Activated naive CD4-positive, alpha-beta T cell treated with anti-CD3 and anti-CD28 coated beads for 36 hours (primary cell): Measurements from ENCODE around the gene KRT36. TPM values are rescaled to one million over a fixed set of nuclear protein-coding genes. Genes with fewer than 3 reads are reported as not detected.

ENCODE experiments used
- CTCF ChIA-PET: fragments of 350-600 bp; sonication (Branson Sonifier 250); formaldehyde crosslinking; loops from one replicate; lab custom pipeline; 2021; ENCODE audit warnings: antibody characterized with exemption; lab: Charles Lee
- DNase-seq: peaks from one replicate; pipeline ENCODE4 v3.0.0-alpha.2; 2020
- H3K27ac Mint-ChIP-seq: one replicate; pipeline ENCODE4 v1.8.0; 2021; ENCODE audit warnings: mild to moderate bottlenecking, mixed read lengths
- H3K27me3 Mint-ChIP-seq: one replicate; pipeline ENCODE4 v1.8.0; 2021; ENCODE audit warnings: low read depth, mixed read lengths
- H3K36me3 Mint-ChIP-seq: one replicate; pipeline ENCODE4 v1.8.0; 2021; ENCODE audit warnings: low read depth, mixed read lengths
- H3K4me1 Mint-ChIP-seq: one replicate; pipeline ENCODE4 v1.8.0; 2021; ENCODE audit warnings: low read depth, mixed read lengths
- H3K4me3 Mint-ChIP-seq: one replicate; pipeline ENCODE4 v1.8.0; 2021; ENCODE audit warnings: mild to moderate bottlenecking, moderate library complexity, mixed read lengths
- H3K9me3 Mint-ChIP-seq: one replicate; pipeline ENCODE4 v1.8.0; 2021; ENCODE audit warnings: mixed read lengths
- intact Hi-C: fragments of 100-400 bp; cut with micrococcal nuclease; formaldehyde crosslinking; loops from one replicate; pipeline ENCODE4 v1.15.1; 2023
- total RNA-seq, 2 experiments: library from RNA; stranded (reverse); gene quantifications; one replicate each; pipeline ENCODE4 v1.2.3, GENCODE V29; 2021

The KRT36 gene
- total RNA-seq, 2 experiments from 2014 or later: not detected

GRCh38 chr17:41505809-41506767 lies 16.4 kb upstream of the KRT36 start:
- no peak overlapping the region for H3K27ac Mint-ChIP-seq
- no peaks in the 10 kb centered on the region for H3K4me1 Mint-ChIP-seq
- DNase-seq: no peak
- no peaks in the 10 kb centered on the region for H3K9me3 Mint-ChIP-seq
- H3K36me3 Mint-ChIP-seq: no peaks in the 10 kb centered on the region
- no peaks in the 10 kb centered on the region for H3K27me3 Mint-ChIP-seq
- CTCF ChIA-PET: interaction anchor here (0.5 to 1.7 kb wide), 2 partner anchors 43 to 61 kb away, joined by 3 to 5 read pairs; no protein-coding TSS in a partner anchor
- H3K4me3 Mint-ChIP-seq: no peak overlapping the region
- intact Hi-C loops: no loop called here

- DNase-seq: no peak
- Mint-ChIP-seq H3K4me3 (no peak within 1 kb of the TSS), H3K9me3 (no peaks in the 10 kb centered on the region), H3K27ac (no peak within 1 kb of the TSS), H3K4me1 (no peaks in the 10 kb centered on the region), H3K36me3 (no peaks in the 10 kb centered on the region), H3K27me3 (no peaks in the 10 kb centered on the region)
- CTCF ChIA-PET: interaction anchor here (1.7 kb wide), 1 partner anchor 44 kb away, joined by 5 read pairs; no protein-coding TSS in a partner anchor
- intact Hi-C loops: no loop called here
These were observed 15.5 kb upstream of the KRT36 start, which contains the start of gene KRT13 for GRCh38 chr17:41505007-41505808. KRT13 (minus strand) TSS chr17:41505612; CDS start chr17:41505550, 62 bp downstream.

GRCh38 chr17:41504246-41504977 lies 14.7 kb upstream of the KRT36 start:
- intact Hi-C loops: no loop called here
- H3K4me1 Mint-ChIP-seq: no peaks in the 10 kb centered on the region
- no peaks in the 10 kb centered on the region for H3K9me3 Mint-ChIP-seq
- no peaks in the 10 kb centered on the region for H3K27me3 Mint-ChIP-seq
- CTCF ChIA-PET: interaction anchor here (1.7 kb wide), 1 partner anchor 45 kb away, joined by 5 read pairs; no protein-coding TSS in a partner anchor
- H3K4me3 Mint-ChIP-seq: no peak overlapping the region
- no peaks in the 10 kb centered on the region for H3K36me3 Mint-ChIP-seq
- H3K27ac Mint-ChIP-seq: no peak overlapping the region
- DNase-seq: no peak

GRCh38 chr17:41503202-41503601 lies 13.5 kb upstream of the KRT36 start:
- no peaks in the 10 kb centered on the region for H3K36me3 Mint-ChIP-seq
- H3K4me1 Mint-ChIP-seq: no peaks in the 10 kb centered on the region
- no peaks in the 10 kb centered on the region for H3K9me3 Mint-ChIP-seq

GRCh38 chr17:41500131-41500911 lies 10.6 kb upstream of the KRT36 start:
- Mint-ChIP-seq H3K4me1 (peaks cover 5% of the 10 kb centered on the region), H3K4me3 (no peak overlapping the region), H3K27me3 (no peaks in the 10 kb centered on the region), H3K9me3 (no peaks in the 10 kb centered on the region), H3K36me3 (no peaks in the 10 kb centered on the region), H3K27ac (no peak overlapping the region)
- DNase-seq: no peak
- intact Hi-C loops: no loop called here
- CTCF ChIA-PET: interaction anchor here (1.0 kb wide), 1 partner anchor 170 kb away, joined by 3 read pairs; no protein-coding TSS in a partner anchor

More at GRCh38 chr17:41503202-41503601, 13.5 kb upstream of the KRT36 start:
- Mint-ChIP-seq H3K4me3 (no peak overlapping the region), H3K27ac (no peak overlapping the region), H3K27me3 (no peaks in the 10 kb centered on the region)
- intact Hi-C loops: no loop called here
- CTCF ChIA-PET: interaction anchor here (0.6 to 0.9 kb wide), 3 partner anchors 46 to 159 kb away, joined by 3 to 6 read pairs (median 3); no protein-coding TSS in a partner anchor
- DNase-seq: no peak

- intact Hi-C loops: loop anchor here (5.0 to 10.0 kb wide), 3 partner anchors 48 to 375 kb away; partner anchors contain the start of gene KRTAP4-12
- H3K27ac Mint-ChIP-seq: no peak overlapping the region
- CTCF ChIA-PET: no interaction called here
These were observed 10.0 kb upstream of the KRT36 start for GRCh38 chr17:41499714-41500113.

GRCh38 chr17:41498276-41498675 lies 8.6 kb upstream of the KRT36 start:
- intact Hi-C loops: loop anchor here (5.0 to 10.0 kb wide), 3 partner anchors 49 to 373 kb away; partner anchors contain the start of gene KRTAP4-12
- no peak for DNase-seq
- Mint-ChIP-seq H3K9me3 (no peaks in the 10 kb centered on the region), H3K4me3 (no peak overlapping the region), H3K27ac (no peak overlapping the region), H3K27me3 (no peaks in the 10 kb centered on the region), H3K36me3 (no peaks in the 10 kb centered on the region), H3K4me1 (peaks cover 5% of the 10 kb centered on the region)
- CTCF ChIA-PET: interaction anchor here (0.8 to 1.1 kb wide), 5 partner anchors 13 to 168 kb away, joined by 3 to 4 read pairs (median 3); no protein-coding TSS in a partner anchor

More at GRCh38 chr17:41499714-41500113, 10.0 kb upstream of the KRT36 start:
- Mint-ChIP-seq H3K4me3 (no peak overlapping the region), H3K4me1 (peaks cover 5% of the 10 kb centered on the region), H3K9me3 (no peaks in the 10 kb centered on the region), H3K36me3 (no peaks in the 10 kb centered on the region), H3K27me3 (no peaks in the 10 kb centered on the region)
- DNase-seq: no peak

- DNase-seq: peak; percentile 87
- intact Hi-C loops: loop anchor here (1.0 to 10.0 kb wide), 6 partner anchors 50 to 588 kb away; partner anchors contain the start of gene KRTAP4-12
- H3K9me3 Mint-ChIP-seq: no peaks in the 10 kb centered on the region
- CTCF ChIA-PET: interaction anchor here (0.7 to 2.8 kb wide), 6 partner anchors 52 to 639 kb away, joined by 3 to 11 read pairs (median 4); partner anchors contain the start of gene KRTAP4-4
- H3K4me1 Mint-ChIP-seq: peaks cover 6% of the 10 kb centered on the region
- H3K27ac Mint-ChIP-seq: no peak overlapping the region
- H3K36me3 Mint-ChIP-seq: no peaks in the 10 kb centered on the region
- no peak overlapping the region for H3K4me3 Mint-ChIP-seq
- no peaks in the 10 kb centered on the region for H3K27me3 Mint-ChIP-seq
These were observed 7.2 kb upstream of the KRT36 start for GRCh38 chr17:41496803-41497484.

- Mint-ChIP-seq H3K9me3 (no peaks in the 10 kb centered on the region), H3K36me3 (no peaks in the 10 kb centered on the region), H3K27me3 (no peaks in the 10 kb centered on the region), H3K4me1 (peaks cover 12% of the 10 kb centered on the region), H3K4me3 (no peak overlapping the region), H3K27ac (no peak overlapping the region)
- intact Hi-C loops: loop anchor here (10.0 kb wide), 1 partner anchor 370 kb away; the partner anchor contains the start of gene KRTAP4-12
- no peak for DNase-seq
- CTCF ChIA-PET: interaction anchor here (0.8 kb wide), 1 partner anchor 55 kb away, joined by 4 read pairs; no protein-coding TSS in a partner anchor
These were observed 4.8 kb upstream of the KRT36 start for GRCh38 chr17:41494524-41494923.

- no peaks in the 10 kb centered on the region for H3K27me3 Mint-ChIP-seq
- peaks cover 12% of the 10 kb centered on the region for H3K4me1 Mint-ChIP-seq
- H3K4me3 Mint-ChIP-seq: no peak overlapping the region
- no peaks in the 10 kb centered on the region for H3K36me3 Mint-ChIP-seq
- CTCF ChIA-PET: interaction anchor here (1.1 kb wide), 1 partner anchor 57 kb away, joined by 3 read pairs; no protein-coding TSS in a partner anchor
- H3K27ac Mint-ChIP-seq: no peak overlapping the region
- intact Hi-C loops: loop anchor here (10.0 kb wide), 1 partner anchor 368 kb away; the partner anchor contains the start of gene KRTAP4-12
- no peaks in the 10 kb centered on the region for H3K9me3 Mint-ChIP-seq
- no peak for DNase-seq
These were observed 3.1 kb upstream of the KRT36 start for GRCh38 chr17:41492771-41493170.
